ENCODE data around the gene LDB2. TPM values are rescaled to one million over a fixed set of nuclear protein-coding genes. Genes with fewer than 3 reads are reported as not detected.

Gene LDB2
- total and polyA plus RNA-seq, 2 donors (not counting 3 experiments of a cell fraction or from before 2014, with no cell fraction given): 127 to 223 TPM

- Histone ChIP-seq H2AFZ (ENCODE audit: low read depth, low read length) (no peak overlapping the region), H3K27me3 (ENCODE audit: control insufficient read depth in 2 of 2, insufficient read depth in 2 of 2, low read length in 2 of 2) (peaks cover 0 to 2% of the 10 kb centered on the region in 2 experiments), H3K4me3 (replicated peaks in 1 of 3; ENCODE audit: insufficient read depth in 1 of 3, low read depth in 1 of 3, low read length in 3 of 3) (no peak overlapping the region), H3K4me2 (ENCODE audit: insufficient read depth, low read length) (no peak overlapping the region), H3K79me2 (ENCODE audit: control insufficient read depth, insufficient read depth, low read length) (no peaks in the 10 kb centered on the region), H3K9ac (replicated peaks; ENCODE audit: extremely low read depth, insufficient read depth, low read length) (no peak overlapping the region), H3K9me1 (replicated peaks; ENCODE audit: control insufficient read depth, extremely low read depth, insufficient read depth, low read length) (no peaks in the 10 kb centered on the region), H3K36me3 (ENCODE audit: control insufficient read depth in 2 of 2, extremely low read depth in 1 of 2, insufficient read depth in 2 of 2, low read length in 2 of 2) (peaks cover 4 to 8% of the 10 kb centered on the region in 2 experiments), H4K20me1 (replicated peaks; ENCODE audit: control insufficient read depth, extremely low read depth, insufficient read depth, low read length) (no peaks in the 10 kb centered on the region), H3K9me3 (replicated peaks; ENCODE audit: control insufficient read depth, insufficient read depth, low read length) (no peaks in the 10 kb centered on the region), H3K27ac (ENCODE audit: insufficient read depth, low read depth, low read length) (no peak overlapping the region), H3K4me1 (ENCODE audit: control insufficient read depth, extremely low read depth, insufficient read depth, low read length) (no peaks in the 10 kb centered on the region)
- BruUV-seq (replicated peaks): no TSS peak
- DNase-seq (ENCODE audit: low read depth, low spot score) (no peak), FAIRE-seq (no peak)
- dilution Hi-C loops (cut with MboI; ENCODE audit: extremely low pct_ligation_motif_present, low sequenced_read_pairs) (no loop called here), intact Hi-C loops (cut with micrococcal nuclease) (loop anchor here (2.0 kb wide), 1 partner anchor 68 kb away; no protein-coding TSS in a partner anchor)
- TF ChIP-seq CTCF (IDR thresholded peaks at IDR 0.05; ENCODE audit: extremely low read depth in 1 of 2, insufficient read depth in 1 of 2, low read depth in 1 of 2, low read length in 2 of 2) (no peak), MYC (IDR thresholded peaks at IDR 0.05; ENCODE audit: low read depth, low read length) (no peak), POLR2A (IDR thresholded peaks at IDR 0.05; ENCODE audit: low read depth, low read length) (no peak), FOS (IDR thresholded peaks at IDR 0.05; ENCODE audit: borderline replicate concordance, insufficient read depth, low read length) (no peak), MAX (IDR thresholded peaks at IDR 0.05; ENCODE audit: insufficient read depth, insufficient read length) (no peak), GATA2 (IDR thresholded peaks at IDR 0.05; ENCODE audit: insufficient read depth, insufficient read length, low read depth, low read length) (no peak), POLR2AphosphoS5 (IDR thresholded peaks at IDR 0.05; ENCODE audit: insufficient read depth, low read depth, low read length) (no peak), JUN (IDR thresholded peaks at IDR 0.05; ENCODE audit: borderline replicate concordance, insufficient read depth, insufficient read length, low read depth) (no peak), EZH2 (IDR thresholded peaks at IDR 0.05; ENCODE audit: borderline replicate concordance, low read depth, low read length, severe bottlenecking) (no peak)
- POLR2A ChIA-PET: no interaction called here
- CTCF ChIA-PET: interaction anchor here (0.7 kb wide), 1 partner anchor 24 kb away, joined by 4 read pairs; no protein-coding TSS in a partner anchor
These were observed 229.4 kb downstream of the LDB2 start for GRCh38 chr4:16669036-16669435.
